GM06990 (cell line): ENCODE data around the gene CFAP299.
A peak's percentile ranks its signal among the peaks of the same experiment; 100 is the strongest.
"Not testable (repeated sequence)": the region's sequence is repeated elsewhere in the genome, so short reads cannot be mapped to it uniquely, and the experiment has no call there.

Experiments used
- DNase-seq: peaks from one replicate; pipeline ENCODE4 v3.0.0-alpha.2; 2011; ENCODE audit not compliant: insufficient read length; ENCODE audit errors: extremely low read depth
- H3K27me3 ChIP-seq: replicated peaks from 2 replicates; pipeline ENCODE4 v1.6.0; 2011; ENCODE audit warnings: low read length; ENCODE audit not compliant: control insufficient read depth, insufficient read depth
- H3K36me3 ChIP-seq: 2 replicates; pipeline ENCODE4 v1.5.1; 2011; ENCODE audit warnings: low read length; ENCODE audit not compliant: control insufficient read depth, insufficient read depth
- H3K4me3 ChIP-seq: replicated peaks from 2 replicates; pipeline ENCODE4 v1.5.1; 2011; ENCODE audit warnings: low read depth, mild to moderate bottlenecking, control low read depth, low read length
- CTCF ChIP-seq: IDR thresholded peaks from 2 replicates; pipeline ENCODE4 v1.5.1; 2011; ENCODE audit warnings: low read length, control low read depth, mild to moderate bottlenecking, inconsistent platforms; ENCODE audit not compliant: insufficient read depth, poor library complexity, severe bottlenecking

CFAP299 gene

DNA sequence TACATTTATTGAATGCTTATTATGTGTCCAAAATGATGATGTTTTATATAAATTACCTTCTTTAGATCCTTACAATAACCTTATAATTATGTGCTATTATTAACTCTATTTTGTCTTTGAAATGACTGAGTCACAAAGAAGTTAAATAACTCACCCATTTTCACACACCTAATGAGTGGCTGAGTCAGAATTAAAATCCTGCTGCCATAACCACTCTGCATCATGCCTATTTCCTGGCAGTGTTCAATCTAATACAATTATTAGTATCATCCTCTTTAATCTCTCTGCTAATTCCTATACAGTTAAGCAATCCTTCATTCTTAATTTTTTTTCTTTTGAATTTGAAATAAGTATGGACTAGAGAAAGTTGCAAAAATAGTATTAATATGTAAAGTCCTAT is 342.9 kb downstream of the CFAP299 start:
- TF ChIP-seq CTCF, result no peak
- Histone ChIP-seq H3K27me3 (no peaks in the 10 kb centered on the region), H3K36me3 (no peaks in the 10 kb centered on the region), H3K4me3 (no peak overlapping the region)
- no peak for DNase-seq

DNA sequence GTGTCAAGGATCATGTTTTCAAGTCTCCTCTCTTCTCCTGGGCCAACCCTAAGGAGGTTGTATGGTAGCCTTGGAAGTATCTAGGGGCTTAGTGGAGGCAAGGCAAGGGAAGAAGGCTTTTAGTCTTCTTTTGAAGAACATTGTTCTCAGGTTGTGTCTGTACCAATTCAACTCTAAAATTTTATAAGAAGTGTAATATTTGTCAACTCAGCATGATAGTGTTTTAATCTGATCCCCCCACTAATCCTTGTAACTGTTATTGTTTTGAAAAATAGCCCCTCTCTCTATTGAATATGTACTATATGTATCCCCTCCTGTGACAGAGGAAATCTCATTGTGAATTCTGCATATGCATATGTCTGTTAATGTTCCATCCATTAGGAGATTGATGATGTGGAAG is 345.4 kb downstream of the CFAP299 start:
- no peak for DNase-seq
- Histone ChIP-seq H3K27me3 (no peaks in the 10 kb centered on the region), H3K4me3 (no peak overlapping the region), H3K36me3 (no peaks in the 10 kb centered on the region)
- TF ChIP-seq CTCF, result no peak

DNA sequence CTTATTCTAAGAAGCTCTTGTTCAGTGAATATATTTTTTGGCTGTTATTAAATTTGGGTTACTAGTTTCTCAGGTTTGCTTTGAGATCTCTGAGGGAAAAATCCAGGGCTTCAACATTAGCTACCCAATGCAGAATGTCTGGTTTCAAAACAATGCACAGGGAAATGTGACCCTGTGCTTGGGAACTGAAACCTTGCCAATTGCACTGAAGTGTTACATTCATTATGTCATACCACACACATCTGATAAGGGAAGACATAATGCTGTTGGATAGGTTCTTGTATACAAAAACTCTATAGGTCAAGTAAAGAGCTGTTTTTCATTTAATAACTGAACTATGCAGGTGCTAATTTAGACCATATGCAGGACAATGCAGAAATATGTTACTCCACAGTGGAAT is 349.7 kb downstream of the CFAP299 start:
- Histone ChIP-seq H3K36me3 (no peaks in the 10 kb centered on the region), H3K27me3 (no peaks in the 10 kb centered on the region), H3K4me3 (no peak overlapping the region)
- no peak for TF ChIP-seq CTCF
- DNase-seq, result peak; percentile 20

- not testable (repeated sequence) for H3K27me3 ChIP-seq, DNase-seq
These were observed 352.2 kb downstream of the CFAP299 start for GRCh38 chr4:80687736-80688135.

GRCh38 chr4:80694171-80694570 is 358.6 kb downstream of the CFAP299 start:
- H3K27me3 ChIP-seq, result no peaks in the 10 kb centered on the region
- no peaks in the 10 kb centered on the region for H3K36me3 ChIP-seq
- DNase-seq, result no peak
- no peak overlapping the region for H3K4me3 ChIP-seq
- no peak for TF ChIP-seq CTCF

More at GRCh38 chr4:80687736-80688135, 352.2 kb downstream of the CFAP299 start:
- not testable (repeated sequence) for H3K36me3 ChIP-seq, H3K4me3 ChIP-seq

DNA sequence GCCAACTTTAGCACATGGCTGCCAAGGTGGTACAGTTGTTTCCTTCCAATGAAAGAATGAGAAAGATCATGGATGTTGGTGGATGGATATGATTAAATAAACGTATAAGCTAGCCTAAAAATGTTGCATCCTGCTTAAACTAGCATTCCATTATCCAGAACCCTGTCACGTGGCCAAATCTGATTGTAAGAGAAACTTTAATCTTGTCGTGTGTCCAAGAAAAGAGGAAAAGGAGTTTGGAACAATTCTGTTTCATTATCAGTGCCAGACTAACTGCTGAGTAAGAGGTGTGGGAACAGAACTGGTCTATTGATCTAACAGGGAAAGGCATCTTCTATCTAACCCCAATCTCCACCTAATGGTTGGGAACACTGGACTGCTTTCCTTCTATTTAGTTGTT is 369.8 kb downstream of the CFAP299 start:
- no peak for TF ChIP-seq CTCF
- H3K27me3 ChIP-seq, result no peaks in the 10 kb centered on the region
- DNase-seq, result no peak
- no peak overlapping the region for H3K4me3 ChIP-seq
- H3K36me3 ChIP-seq, result no peaks in the 10 kb centered on the region
